ENCODE measurements around the gene NAALADL2. TPM values are rescaled to one million over a fixed set of nuclear protein-coding genes. Genes with fewer than 3 reads are reported as not detected.

The NAALADL2 gene
- total and polyA plus RNA-seq, 2 of the 8 experiments (the other 6 are each of a cell fraction or from before 2014, with no cell fraction given), result 0.12 to 0.22 TPM

DNA sequence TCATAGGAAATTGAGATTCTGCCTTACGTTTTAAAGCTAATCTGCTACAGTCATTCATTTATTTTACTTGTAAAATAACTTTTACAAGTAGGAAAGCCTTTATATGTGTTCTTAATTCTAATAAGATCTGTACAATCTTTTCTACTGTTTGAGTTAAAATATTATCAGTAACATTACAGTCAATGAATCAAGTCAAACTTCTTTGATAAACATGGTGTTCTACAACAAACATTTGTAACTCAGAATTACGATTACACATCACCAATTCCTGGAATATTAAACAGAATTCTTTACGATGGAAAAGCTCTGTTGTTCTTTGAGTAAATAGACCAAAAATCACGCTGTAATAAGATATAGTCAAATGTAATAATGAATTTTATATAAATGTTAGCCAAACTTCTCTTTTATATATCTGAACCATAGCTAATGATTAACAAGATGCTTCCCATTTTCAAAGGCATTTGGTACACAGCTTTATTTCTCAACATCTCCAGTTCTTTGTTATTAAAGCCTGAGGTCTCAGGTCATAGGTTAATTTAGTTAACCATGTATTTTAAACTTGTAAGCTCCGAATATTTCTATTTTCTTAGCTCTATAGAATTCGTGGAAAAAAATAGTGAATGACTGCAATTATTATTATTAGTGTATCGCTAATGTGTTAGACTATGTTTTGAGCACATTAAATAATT, 232.4 kb downstream of the NAALADL2 start:
- Histone ChIP-seq H3K79me2 (ENCODE audit: control insufficient read depth in 1 of 2, insufficient read depth in 2 of 2, low read length in 2 of 2) (no peaks in the 10 kb centered on the region), H3K79me1 (ENCODE audit: low read depth, low read length) (no peaks in the 10 kb centered on the region), H4K20me1 (replicated peaks in 1 of 2; ENCODE audit: control insufficient read depth in 1 of 2, insufficient read depth in 2 of 2, low read length in 2 of 2) (no peaks in the 10 kb centered on the region), H4K91ac (replicated peaks; ENCODE audit: insufficient read length, low read length) (no peak overlapping the region), H2BK15ac (ENCODE audit: low read length) (no peak overlapping the region), H2AK5ac (ENCODE audit: low read depth, low read length) (no peak overlapping the region), H2BK20ac (ENCODE audit: low read length) (no peak overlapping the region), H3K4me1 (replicated peaks in 1 of 4; ENCODE audit: control insufficient read depth in 3 of 4, insufficient read depth in 4 of 4, low read length in 3 of 4) (no peaks in the 10 kb centered on the region), H2AFZ (ENCODE audit: low read length) (no peak overlapping the region), H2BK120ac (replicated peaks; ENCODE audit: low read depth, low read length) (no peak overlapping the region), H3K23me2 (ENCODE audit: low read depth, low read length) (no peaks in the 10 kb centered on the region; the same call in 1 of the 2 replicates), H4K8ac (ENCODE audit: extremely low read depth, insufficient read depth, low read length) (no peak overlapping the region), H3K56ac (replicated peaks; ENCODE audit: insufficient read length, low read depth, low read length) (no peak overlapping the region), H3K23ac (ENCODE audit: insufficient read length) (no peak overlapping the region), H3K4me3 (ENCODE audit: extremely low read depth in 1 of 4, insufficient read depth in 2 of 4, low read depth in 3 of 4, low read length in 4 of 4) (no peak overlapping the region), H3K27ac (ENCODE audit: low read depth, low read length) (no peak overlapping the region), H3K4ac (replicated peaks; ENCODE audit: insufficient read length, low read depth, low read length) (no peak overlapping the region), H2BK5ac (ENCODE audit: low read depth, low read length) (no peak overlapping the region), H3K9me3 (ENCODE audit: insufficient read depth in 2 of 2, low read depth in 1 of 2, low read length in 1 of 2) (no peaks in the 10 kb centered on the region; a peak in 1 of 4 replicates), H4K5ac (ENCODE audit: insufficient read length, low read depth, low read length) (no peak overlapping the region), H3K14ac (ENCODE audit: insufficient read length) (no peak overlapping the region), H3K18ac (ENCODE audit: extremely low read depth, low read length) (no peak overlapping the region), H3K27me3 (replicated peaks in 1 of 4; ENCODE audit: control insufficient read depth in 3 of 4, extremely low read depth in 1 of 4, insufficient read depth in 3 of 4, low read length in 3 of 4) (no peaks in the 10 kb centered on the region), H3K36me3 (ENCODE audit: control insufficient read depth in 2 of 4, insufficient read depth in 4 of 4, low read length in 3 of 4) (no peaks in the 10 kb centered on the region), H3K9ac (replicated peaks in 1 of 4; ENCODE audit: extremely low read depth in 1 of 4, low read depth in 3 of 4, low read length in 3 of 4) (no peak overlapping the region), H2BK12ac (ENCODE audit: low read depth, low read length) (no peak overlapping the region), H3K4me2 (ENCODE audit: insufficient read depth in 1 of 2, low read depth in 2 of 2, low read length in 2 of 2) (no peak overlapping the region)
- DNase-seq (ENCODE audit: low read depth in 1 of 2, low spot score in 2 of 2) (no peak), FAIRE-seq (no peak)
- 94% methylated on average over 7 of the region's 7 CpGs; no CpG with 5 or more reads in 1 of the 2 experiments for WGBS, 2 experiments (ENCODE audit: extremely low coverage in 1 of 2, insufficient coverage in 1 of 2, insufficient read length in 1 of 2, insufficient replicate concordance in 2 of 2, low coverage in 1 of 2, low lambda C conversion rate in 2 of 2, missing lambda C conversion rate in 1 of 2)
- ChIA-PET POLR2A (ENCODE audit: partially characterized antibody) (no interaction called here), CTCF (ENCODE audit: partially characterized antibody) (interaction anchor here (0.6 kb wide), 1 partner anchor 640 kb away, joined by 3 read pairs; no protein-coding TSS in a partner anchor)
- TF ChIP-seq PHF8 (conservative IDR thresholded peaks at IDR 0.05; ENCODE audit: low read depth, low read length), result no peak
- no peak for TF ChIP-seq CEBPB (IDR thresholded peaks at IDR 0.05; ENCODE audit: low read depth, low read length)
- no peak for TF ChIP-seq CBX5 (IDR thresholded peaks at IDR 0.05; ENCODE audit: low read depth, low read length)
- no peak for TF ChIP-seq HDAC6 (IDR thresholded peaks at IDR 0.05; ENCODE audit: low read depth, low read length)
- TF ChIP-seq NANOG (IDR thresholded peaks at IDR 0.05; ENCODE audit: insufficient read depth, low read depth, low read length, poor library complexity, severe bottlenecking), result no peak
- no peak for TF ChIP-seq CBX8 (IDR thresholded peaks at IDR 0.05; ENCODE audit: borderline replicate concordance, low read depth, low read length)
- no peak for TF ChIP-seq ASH2L (IDR thresholded peaks at IDR 0.05; ENCODE audit: low read length)
- TF ChIP-seq CTBP2 (IDR thresholded peaks at IDR 0.05; ENCODE audit: borderline replicate concordance, insufficient read depth, insufficient read length, low read length), result no peak
